Measurements from ENCODE around the gene CAMKK1. TPM values are rescaled to one million over a fixed set of nuclear protein-coding genes. Genes with fewer than 3 reads are reported as not detected.

The CAMKK1 gene
- total and polyA plus RNA-seq, 4 donors, result 3.8 to 14.9 (median 9.4) TPM

DNA sequence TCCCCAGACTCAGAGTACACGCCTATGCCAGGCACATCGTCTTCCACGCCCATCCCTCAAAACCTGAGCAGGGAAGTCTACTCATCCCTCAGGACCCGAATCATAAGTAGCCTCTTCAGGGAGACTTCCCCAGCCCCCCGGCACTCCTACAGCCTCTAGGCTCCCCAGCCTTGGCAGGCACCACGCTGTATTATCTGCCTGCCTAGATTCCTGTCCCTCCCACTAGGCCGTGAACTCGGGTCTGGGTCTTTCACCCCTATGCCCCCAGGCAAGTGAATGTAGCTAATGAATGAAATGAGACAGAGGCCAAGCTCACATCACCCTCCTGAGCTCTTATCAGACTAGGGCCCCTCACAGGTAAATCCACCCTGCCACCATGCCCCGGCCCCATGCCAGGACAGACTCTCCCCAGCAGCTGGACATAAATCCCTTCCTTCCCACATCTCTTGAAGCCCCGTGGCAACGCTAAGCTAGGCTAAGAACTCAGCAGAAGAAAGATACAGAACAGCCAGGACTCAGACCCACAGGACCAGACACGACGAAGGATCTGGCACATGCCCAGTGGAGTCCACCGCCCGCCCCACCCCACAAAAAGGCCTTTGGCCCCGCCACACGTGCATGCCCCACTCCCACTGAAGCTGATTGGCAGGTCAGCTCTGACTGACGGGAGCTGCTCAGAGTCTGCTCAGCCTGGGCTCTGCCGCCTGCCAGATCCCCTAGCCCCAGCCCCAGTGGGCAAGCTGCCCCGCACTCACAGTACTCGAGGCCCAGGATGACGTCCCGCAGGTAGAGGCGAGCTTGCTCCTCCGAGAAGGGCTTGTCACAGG is 13.0 kb downstream of the CAMKK1 start:
- no peak for ATAC-seq (ENCODE audit: insufficient read depth, low FRiP score)
- DNase-seq, result no peak
- Histone ChIP-seq H3K9ac (ENCODE audit: insufficient read depth in 1 of 2, low read length in 2 of 2) (no peak overlapping the region), H3K4me3 (no peak overlapping the region), H3K27ac (ENCODE audit: low read depth in 1 of 2, low read length in 1 of 2) (no peak overlapping the region), H3K4me1 (ENCODE audit: control insufficient read depth in 5 of 5, insufficient read depth in 5 of 5, low read length in 5 of 5) (peaks cover 0 to 12% (median 0%) of the 10 kb centered on the region in 5 donors), H3K9me3 (ENCODE audit: control insufficient read depth in 4 of 4, insufficient read depth in 3 of 4, low read length in 3 of 4) (no peaks in the 10 kb centered on the region), H3K36me3 (ENCODE audit: control insufficient read depth in 4 of 4, insufficient read depth in 4 of 4, low read length in 4 of 4) (peaks cover 0 to 17% (median 4%) of the 10 kb centered on the region in 4 donors), H3K27me3 (ENCODE audit: control insufficient read depth in 3 of 3, insufficient read depth in 3 of 3, low read length in 2 of 3) (no peaks in the 10 kb centered on the region)
- 85 to 88% methylated on average over 25 of the region's 25 CpGs for WGBS, 2 donors
- TF ChIP-seq, protein P1, sequence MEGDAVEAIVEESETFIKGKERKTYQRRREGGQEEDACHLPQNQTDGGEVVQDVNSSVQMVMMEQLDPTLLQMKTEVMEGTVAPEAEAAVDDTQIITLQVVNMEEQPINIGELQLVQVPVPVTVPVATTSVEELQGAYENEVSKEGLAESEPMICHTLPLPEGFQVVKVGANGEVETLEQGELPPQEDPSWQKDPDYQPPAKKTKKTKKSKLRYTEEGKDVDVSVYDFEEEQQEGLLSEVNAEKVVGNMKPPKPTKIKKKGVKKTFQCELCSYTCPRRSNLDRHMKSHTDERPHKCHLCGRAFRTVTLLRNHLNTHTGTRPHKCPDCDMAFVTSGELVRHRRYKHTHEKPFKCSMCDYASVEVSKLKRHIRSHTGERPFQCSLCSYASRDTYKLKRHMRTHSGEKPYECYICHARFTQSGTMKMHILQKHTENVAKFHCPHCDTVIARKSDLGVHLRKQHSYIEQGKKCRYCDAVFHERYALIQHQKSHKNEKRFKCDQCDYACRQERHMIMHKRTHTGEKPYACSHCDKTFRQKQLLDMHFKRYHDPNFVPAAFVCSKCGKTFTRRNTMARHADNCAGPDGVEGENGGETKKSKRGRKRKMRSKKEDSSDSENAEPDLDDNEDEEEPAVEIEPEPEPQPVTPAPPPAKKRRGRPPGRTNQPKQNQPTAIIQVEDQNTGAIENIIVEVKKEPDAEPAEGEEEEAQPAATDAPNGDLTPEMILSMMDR (IDR thresholded peaks at IDR 0.05; ENCODE audit: control extremely low read depth, extremely low read depth), result no peak

DNA sequence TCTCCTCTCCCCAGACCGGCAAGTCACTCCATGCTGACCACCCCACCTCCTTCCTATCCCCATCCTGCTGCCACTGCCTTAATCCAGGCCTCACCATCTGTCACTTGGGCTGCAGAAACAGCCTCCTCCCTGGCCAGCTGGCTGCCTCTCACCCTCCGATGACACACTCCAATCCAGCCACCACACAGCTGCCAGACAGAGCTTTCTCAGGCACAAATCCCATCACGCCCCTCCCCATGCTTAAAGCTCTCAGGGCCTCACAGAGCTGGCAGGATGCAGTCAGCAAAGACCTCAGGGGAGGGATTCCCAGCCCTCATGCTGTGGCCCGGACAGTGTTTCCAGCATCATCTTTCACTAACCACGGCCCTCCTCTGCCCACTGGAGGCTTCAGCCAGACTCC is 13.7 kb downstream of the CAMKK1 start:
- peak; percentile 89 to 93 (median 91) for DNase-seq
- no peak for ATAC-seq (ENCODE audit: insufficient read depth, low FRiP score)
- H3K9me3 ChIP-seq (ENCODE audit: control insufficient read depth in 4 of 4, insufficient read depth in 3 of 4, low read length in 3 of 4), result no peaks in the 10 kb centered on the region
- H3K4me1 ChIP-seq (ENCODE audit: control insufficient read depth in 5 of 5, insufficient read depth in 5 of 5, low read length in 5 of 5), result peaks cover 0 to 12% (median 0%) of the 10 kb centered on the region in 5 donors
- no peak overlapping the region for H3K4me3 ChIP-seq
- peaks cover 0 to 13% (median 4%) of the 10 kb centered on the region in 4 donors for H3K36me3 ChIP-seq (ENCODE audit: control insufficient read depth in 4 of 4, insufficient read depth in 4 of 4, low read length in 4 of 4)
- 80 to 82% methylated on average over 5 of the region's 5 CpGs for WGBS, 2 donors
- TF ChIP-seq, protein P1 (IDR thresholded peaks at IDR 0.05; ENCODE audit: control extremely low read depth, extremely low read depth), result no peak
- H3K9ac ChIP-seq (ENCODE audit: insufficient read depth in 1 of 2, low read length in 2 of 2), result no peak overlapping the region
- no peak overlapping the region for H3K27ac ChIP-seq (ENCODE audit: low read depth in 1 of 2, low read length in 1 of 2)
- H3K27me3 ChIP-seq (ENCODE audit: control insufficient read depth in 3 of 3, insufficient read depth in 3 of 3, low read length in 2 of 3), result no peaks in the 10 kb centered on the region

DNA sequence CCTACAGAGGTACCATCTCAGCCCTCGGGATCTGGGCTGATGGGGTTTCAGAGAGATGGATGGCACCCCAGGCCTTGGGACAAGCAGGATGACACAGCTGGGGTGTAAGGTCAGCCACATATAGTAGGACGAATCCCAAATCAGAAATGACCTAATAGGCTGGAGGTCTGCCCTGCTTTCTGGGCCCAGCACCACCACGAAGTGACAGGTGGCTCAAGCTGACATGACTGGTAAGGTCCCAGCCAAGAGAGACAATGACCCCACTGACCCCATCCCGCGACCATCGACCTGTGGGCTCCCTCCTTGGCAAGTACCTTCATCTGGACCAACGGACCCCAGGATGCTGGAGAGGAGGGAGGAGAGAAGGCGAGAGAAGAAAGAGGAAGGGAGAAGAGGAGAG is 15.6 kb downstream of the CAMKK1 start:
- Histone ChIP-seq H3K4me1 (ENCODE audit: control insufficient read depth in 5 of 5, insufficient read depth in 5 of 5, low read length in 5 of 5) (peaks cover 0 to 12% (median 0%) of the 10 kb centered on the region in 5 donors), H3K27ac (ENCODE audit: low read depth in 1 of 2, low read length in 1 of 2) (no peak overlapping the region), H3K9me3 (ENCODE audit: control insufficient read depth in 4 of 4, insufficient read depth in 3 of 4, low read length in 3 of 4) (no peaks in the 10 kb centered on the region), H3K27me3 (ENCODE audit: control insufficient read depth in 3 of 3, insufficient read depth in 3 of 3, low read length in 2 of 3) (no peaks in the 10 kb centered on the region), H3K36me3 (ENCODE audit: control insufficient read depth in 4 of 4, insufficient read depth in 4 of 4, low read length in 4 of 4) (peaks cover 0 to 16% (median under 1%) of the 10 kb centered on the region in 4 donors), H3K9ac (ENCODE audit: insufficient read depth in 1 of 2, low read length in 2 of 2) (no peak overlapping the region), H3K4me3 (no peak overlapping the region)
- DNase-seq (no peak), ATAC-seq (ENCODE audit: insufficient read depth, low FRiP score) (no peak)
- TF ChIP-seq, protein P1 (IDR thresholded peaks at IDR 0.05; ENCODE audit: control extremely low read depth, extremely low read depth), result no peak
- 80 to 90% methylated on average over 8 of the region's 8 CpGs for WGBS, 2 donors
